ES-I3 (cell line): ENCODE measurements around the gene MAPKAP1.

Experiments
- H3K36me3 ChIP-seq: 2 replicates; pipeline ENCODE4 v1.6.1; 2013; ENCODE audit warnings: mild to moderate bottlenecking, low read length, control low read depth, moderate library complexity; ENCODE audit not compliant: insufficient read depth
- H3K4me1 ChIP-seq: 2 replicates; pipeline ENCODE4 v1.6.1; 2013; ENCODE audit warnings: mild to moderate bottlenecking, control low read depth, low read length; ENCODE audit not compliant: insufficient read depth
- H3K9ac ChIP-seq: 2 replicates; pipeline ENCODE4 v1.6.1; 2013; ENCODE audit warnings: low read depth, mild to moderate bottlenecking, low read length, moderate library complexity
- H3K9me3 ChIP-seq: 2 replicates; pipeline ENCODE4 v1.6.1; 2013; ENCODE audit warnings: mild to moderate bottlenecking, low read length, moderate library complexity; ENCODE audit not compliant: control insufficient read depth, insufficient read depth

The MAPKAP1 gene

DNA sequence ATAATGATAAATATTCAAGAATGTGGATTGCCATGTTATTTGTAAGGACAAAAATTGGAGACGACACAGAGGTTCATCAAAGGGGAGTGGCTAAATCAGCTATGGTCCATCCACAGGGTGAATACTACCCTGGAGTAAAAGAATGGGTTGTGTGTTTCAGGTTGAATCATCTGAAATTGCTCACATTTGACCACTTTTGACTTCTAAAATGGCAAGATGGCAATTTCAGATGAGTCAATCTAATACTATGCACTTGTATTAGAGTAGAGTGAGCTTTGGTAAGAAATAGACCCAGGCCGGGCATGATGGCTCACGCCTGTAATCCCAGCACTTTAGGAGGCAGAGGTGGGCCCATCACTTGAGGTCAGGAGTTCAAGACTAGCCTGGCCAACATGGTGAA lies 313.6 kb downstream of the MAPKAP1 start:
- H3K36me3 ChIP-seq: no peaks in the 10 kb centered on the region
- no peak overlapping the region for H3K9ac ChIP-seq
- H3K4me1 ChIP-seq: peaks cover 3% of the 10 kb centered on the region; the same call in 1 of the 2 replicates
- no peaks in the 10 kb centered on the region for H3K9me3 ChIP-seq

GRCh38 chr9:125391704-125392103 lies 315.3 kb downstream of the MAPKAP1 start:
- Histone ChIP-seq H3K36me3 (no peaks in the 10 kb centered on the region), H3K4me1 (peaks cover 3% of the 10 kb centered on the region; the same call in 1 of the 2 replicates), H3K9me3 (no peaks in the 10 kb centered on the region), H3K9ac (no peak overlapping the region)

DNA sequence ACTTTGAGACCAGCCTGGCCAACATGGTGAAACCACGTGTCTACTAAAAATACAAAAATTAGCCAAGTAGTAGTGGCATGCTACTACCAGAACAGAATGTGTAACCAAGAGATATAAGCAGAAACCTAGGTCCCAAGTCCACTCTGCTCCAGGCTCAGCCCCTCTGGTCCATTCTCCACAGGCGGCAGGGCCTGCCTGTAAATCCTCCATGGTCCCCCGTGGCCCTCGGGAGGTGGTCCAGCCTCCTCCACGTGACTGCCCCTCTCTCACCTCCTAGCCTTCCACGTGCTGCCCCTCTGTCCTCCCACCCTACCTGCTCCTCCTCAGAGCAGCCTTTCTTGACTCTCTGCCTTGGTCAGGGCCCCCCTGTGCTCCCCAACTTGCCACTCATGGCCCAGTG lies 318.0 kb downstream of the MAPKAP1 start:
- Histone ChIP-seq H3K9me3 (no peaks in the 10 kb centered on the region), H3K36me3 (no peaks in the 10 kb centered on the region), H3K9ac (no peak overlapping the region), H3K4me1 (peaks cover 3% of the 10 kb centered on the region; the same call in 1 of the 2 replicates)

DNA sequence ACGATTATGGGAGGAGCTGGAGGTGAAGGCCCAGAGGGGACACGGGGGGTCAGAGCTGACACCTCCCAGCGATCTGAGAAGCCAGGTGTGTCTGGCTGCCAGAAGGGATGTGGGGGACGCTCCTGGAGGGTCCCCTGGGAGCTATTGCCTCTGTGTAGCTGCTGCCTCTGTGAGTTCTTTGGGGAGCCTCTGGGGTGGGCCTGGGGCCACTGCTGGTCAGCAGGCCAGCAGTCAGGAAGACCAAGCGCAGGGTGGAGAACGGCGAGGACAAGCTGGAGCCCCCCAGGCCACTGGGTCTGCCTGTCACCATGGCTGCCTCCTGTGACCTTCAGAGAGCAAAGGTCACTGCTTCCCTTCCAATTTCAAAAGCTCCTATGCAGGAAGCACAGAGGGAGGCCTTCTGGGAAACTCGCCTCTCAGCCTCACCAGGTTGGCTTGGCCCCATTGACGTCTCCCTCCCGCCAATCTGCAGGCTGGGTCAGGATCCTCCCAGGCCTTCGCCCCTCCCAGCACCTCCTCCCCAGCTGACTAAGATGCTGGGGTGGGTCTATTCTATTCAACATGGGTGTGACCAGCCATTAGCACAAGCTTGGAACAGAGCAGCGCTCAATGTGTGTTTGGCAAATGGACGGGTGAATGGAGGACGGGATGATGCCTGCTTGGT lies 319.0 kb downstream of the MAPKAP1 start:
- H3K36me3 ChIP-seq: no peaks in the 10 kb centered on the region

More for the DNA sequence above, 319.0 kb downstream of the MAPKAP1 start:
- Histone ChIP-seq H3K9me3 (no peaks in the 10 kb centered on the region), H3K4me1 (peaks cover 3% of the 10 kb centered on the region; the same call in 1 of the 2 replicates), H3K9ac (no peak overlapping the region)
